ENCODE data around the gene DNM3. TPM values are rescaled to one million over a fixed set of nuclear protein-coding genes. Genes with fewer than 3 reads are reported as not detected.

The DNM3 gene
- total and polyA plus RNA-seq, 2 of the 8 experiments (the other 6 are each of a cell fraction or from before 2014, with no cell fraction given) = 2.0 to 8.5 TPM

DNA sequence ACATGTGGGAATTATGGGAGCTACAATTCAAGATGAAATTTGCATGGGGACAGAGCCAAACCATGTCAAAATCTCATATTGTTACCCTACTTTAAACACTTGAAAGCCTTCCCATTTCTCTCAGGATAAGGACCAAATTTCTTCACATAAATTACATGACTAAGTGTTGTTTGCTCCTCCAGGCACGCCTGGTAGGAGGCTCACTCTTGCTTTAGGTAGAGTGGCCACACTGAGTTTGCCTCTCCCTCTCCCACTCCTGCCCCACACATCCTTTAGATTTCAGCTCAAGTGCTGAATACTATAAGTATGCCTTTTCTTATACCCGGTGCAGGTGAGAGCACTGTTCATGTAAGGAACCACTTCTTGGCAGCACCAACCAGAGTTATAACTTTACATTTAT is 279.1 kb downstream of the DNM3 start:
- DNase-seq (ENCODE audit: low read depth in 1 of 2, low spot score in 2 of 2) (no peak), FAIRE-seq (no peak)
- H3K23ac ChIP-seq (ENCODE audit: insufficient read length) = no peak overlapping the region
- no peaks in the 10 kb centered on the region for H3K4me1 ChIP-seq (replicated peaks in 1 of 4; ENCODE audit: control insufficient read depth in 3 of 4, insufficient read depth in 4 of 4, low read length in 3 of 4)
- no peak overlapping the region for H2AFZ ChIP-seq (ENCODE audit: low read length)
- H3K4me3 ChIP-seq (ENCODE audit: extremely low read depth in 1 of 4, insufficient read depth in 2 of 4, low read depth in 3 of 4, low read length in 4 of 4) = no peak overlapping the region
- CTCF ChIA-PET (ENCODE audit: partially characterized antibody) = interaction anchor here (0.7 to 1.4 kb wide), 2 partner anchors 16 to 30 kb away, joined by 4 to 5 read pairs; no protein-coding TSS in a partner anchor
- H3K36me3 ChIP-seq (ENCODE audit: control insufficient read depth in 2 of 4, insufficient read depth in 4 of 4, low read length in 3 of 4) = no peaks in the 10 kb centered on the region
- H2BK12ac ChIP-seq (ENCODE audit: low read depth, low read length) = no peak overlapping the region
- H2BK15ac ChIP-seq (ENCODE audit: low read length) = no peak overlapping the region
- H3K14ac ChIP-seq (ENCODE audit: insufficient read length) = no peak overlapping the region
- 81% methylated on average over 2 of the region's 2 CpGs; no CpG with 5 or more reads in 1 of the 2 experiments for WGBS, 2 experiments (ENCODE audit: extremely low coverage in 1 of 2, insufficient coverage in 1 of 2, insufficient read length in 1 of 2, insufficient replicate concordance in 2 of 2, low coverage in 1 of 2, low lambda C conversion rate in 2 of 2, missing lambda C conversion rate in 1 of 2)
- no peak overlapping the region for H2BK120ac ChIP-seq (replicated peaks; ENCODE audit: low read depth, low read length)
- no peak overlapping the region for H2AK5ac ChIP-seq (ENCODE audit: low read depth, low read length)
- H4K20me1 ChIP-seq (replicated peaks in 1 of 2; ENCODE audit: control insufficient read depth in 1 of 2, insufficient read depth in 2 of 2, low read length in 2 of 2) = no peaks in the 10 kb centered on the region
- H3K23me2 ChIP-seq (ENCODE audit: low read depth, low read length) = no peaks in the 10 kb centered on the region
- H4K91ac ChIP-seq (replicated peaks; ENCODE audit: insufficient read length, low read length) = no peak overlapping the region
- H3K9ac ChIP-seq (replicated peaks in 1 of 4; ENCODE audit: extremely low read depth in 1 of 4, low read depth in 3 of 4, low read length in 3 of 4) = no peak overlapping the region
- H3K9me3 ChIP-seq (ENCODE audit: insufficient read depth in 2 of 2, low read depth in 1 of 2, low read length in 1 of 2) = no peaks in the 10 kb centered on the region
- no peaks in the 10 kb centered on the region for H3K79me2 ChIP-seq (ENCODE audit: control insufficient read depth in 1 of 2, insufficient read depth in 2 of 2, low read length in 2 of 2)
- H3K18ac ChIP-seq (ENCODE audit: extremely low read depth, low read length) = no peak overlapping the region
- H2BK20ac ChIP-seq (ENCODE audit: low read length) = no peak overlapping the region
- no peak overlapping the region for H3K4me2 ChIP-seq (ENCODE audit: insufficient read depth in 1 of 2, low read depth in 2 of 2, low read length in 2 of 2)
- no peak overlapping the region for H3K4ac ChIP-seq (replicated peaks; ENCODE audit: insufficient read length, low read depth, low read length)
- no peak overlapping the region for H2BK5ac ChIP-seq (ENCODE audit: low read depth, low read length)
- H3K27me3 ChIP-seq (replicated peaks in 1 of 4; ENCODE audit: control insufficient read depth in 3 of 4, extremely low read depth in 1 of 4, insufficient read depth in 3 of 4, low read length in 3 of 4) = no peaks in the 10 kb centered on the region
- H4K5ac ChIP-seq (ENCODE audit: insufficient read length, low read depth, low read length) = no peak overlapping the region
- no peak overlapping the region for H4K8ac ChIP-seq (ENCODE audit: extremely low read depth, insufficient read depth, low read length)
- POLR2A ChIA-PET (ENCODE audit: partially characterized antibody) = no interaction called here
- H3K56ac ChIP-seq (replicated peaks; ENCODE audit: insufficient read length, low read depth, low read length) = no peak overlapping the region
- no peaks in the 10 kb centered on the region for H3K79me1 ChIP-seq (ENCODE audit: low read depth, low read length)
- H3K27ac ChIP-seq (ENCODE audit: low read depth, low read length) = no peak overlapping the region
- no peak for TF ChIP-seq GTF2F1 (IDR thresholded peaks at IDR 0.05; ENCODE audit: borderline replicate concordance, low read depth, low read length)
- TF ChIP-seq JUN (IDR thresholded peaks at IDR 0.05; ENCODE audit: low read depth, low read length) = no peak
- TF ChIP-seq, protein P1, sequence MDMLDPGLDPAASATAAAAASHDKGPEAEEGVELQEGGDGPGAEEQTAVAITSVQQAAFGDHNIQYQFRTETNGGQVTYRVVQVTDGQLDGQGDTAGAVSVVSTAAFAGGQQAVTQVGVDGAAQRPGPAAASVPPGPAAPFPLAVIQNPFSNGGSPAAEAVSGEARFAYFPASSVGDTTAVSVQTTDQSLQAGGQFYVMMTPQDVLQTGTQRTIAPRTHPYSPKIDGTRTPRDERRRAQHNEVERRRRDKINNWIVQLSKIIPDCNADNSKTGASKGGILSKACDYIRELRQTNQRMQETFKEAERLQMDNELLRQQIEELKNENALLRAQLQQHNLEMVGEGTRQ (IDR thresholded peaks at IDR 0.05; ENCODE audit: low read length) = no peak
- no peak for TF ChIP-seq CTBP2 (IDR thresholded peaks at IDR 0.05; ENCODE audit: borderline replicate concordance, insufficient read depth, insufficient read length, low read length)
- no peak for TF ChIP-seq CTCF (IDR thresholded peaks at IDR 0.05; ENCODE audit: control extremely low read depth in 1 of 3, insufficient read depth in 1 of 3, low read depth in 1 of 3, low read length in 3 of 3)
- no peak for TF ChIP-seq KDM5A (IDR thresholded peaks at IDR 0.05; ENCODE audit: low read length)
- no peak for TF ChIP-seq TCF12 (IDR thresholded peaks at IDR 0.05; ENCODE audit: low read depth, low read length)
- TF ChIP-seq RNF2 (IDR thresholded peaks at IDR 0.05; ENCODE audit: borderline replicate concordance, low read depth, low read length, missing control alignments, poor library complexity, severe bottlenecking) = no peak
- no peak for TF ChIP-seq SIN3A (conservative IDR thresholded peaks at IDR 0.05 in 1 of 2, IDR thresholded peaks at IDR 0.05 in 1 of 2; ENCODE audit: low read depth in 1 of 2, low read length in 2 of 2)
- no peak for TF ChIP-seq KDM4A (IDR thresholded peaks at IDR 0.05; ENCODE audit: low read depth, low read length, severe bottlenecking)

Data from H1 (cell line).